ENCODE data around the gene ARRB2.

GRCh38 chr17:4673986-4674684, 36.3 kb upstream of the ARRB2 start:
- no peak for TF ChIP-seq CTCF (conservative IDR thresholded peaks at IDR 0.05; ENCODE audit: low read depth, low read length)
- no peak for TF ChIP-seq CHD1 (IDR thresholded peaks at IDR 0.05; ENCODE audit: low read depth, low read length)
- no peak for TF ChIP-seq USF2 (IDR thresholded peaks at IDR 0.05; ENCODE audit: low read depth, low read length)
- TF ChIP-seq RAD21 (IDR thresholded peaks at IDR 0.05; ENCODE audit: low read length), result no peak
- TF ChIP-seq POLR2A (IDR thresholded peaks at IDR 0.05; ENCODE audit: low read depth, low read length), result no peak
- no peak for TF ChIP-seq MAZ (IDR thresholded peaks at IDR 0.05; ENCODE audit: borderline replicate concordance, low read depth, low read length)
- no peak for TF ChIP-seq CEBPB (IDR thresholded peaks at IDR 0.05; ENCODE audit: low read depth, low read length)
- no peak for TF ChIP-seq SMC3 (IDR thresholded peaks at IDR 0.05; ENCODE audit: low read depth, low read length)
- no peak for TF ChIP-seq BHLHE40 (IDR thresholded peaks at IDR 0.05; ENCODE audit: low read depth, low read length)
- no peak for TF ChIP-seq FOS (IDR thresholded peaks at IDR 0.05; ENCODE audit: low read depth, low read length)
- no peak for TF ChIP-seq RFX5 (IDR thresholded peaks at IDR 0.05; ENCODE audit: low read depth, low read length)
